Measurements from ENCODE around the gene LARP4. TPM values are rescaled to one million over a fixed set of nuclear protein-coding genes. Genes with fewer than 3 reads are reported as not detected.

The LARP4 gene
- total RNA-seq, 3 donors from 2014 or later, result 42.1 to 71.7 (median 53.1) TPM

GRCh38 chr12:50397117-50397650 is 3.5 kb upstream of the LARP4 start:
- Histone ChIP-seq H3K36me3 (ENCODE audit: low read depth) (no peaks in the 10 kb centered on the region), H3K9me3 (no peaks in the 10 kb centered on the region), H3K4me3 (no peak overlapping the region), H3K4me1 (ENCODE audit: low read depth) (peaks cover 4% of the 10 kb centered on the region)
- intact Hi-C loops (cut with DNase I, micrococcal nuclease), result no loop called here
- TF ChIP-seq, protein P1, sequence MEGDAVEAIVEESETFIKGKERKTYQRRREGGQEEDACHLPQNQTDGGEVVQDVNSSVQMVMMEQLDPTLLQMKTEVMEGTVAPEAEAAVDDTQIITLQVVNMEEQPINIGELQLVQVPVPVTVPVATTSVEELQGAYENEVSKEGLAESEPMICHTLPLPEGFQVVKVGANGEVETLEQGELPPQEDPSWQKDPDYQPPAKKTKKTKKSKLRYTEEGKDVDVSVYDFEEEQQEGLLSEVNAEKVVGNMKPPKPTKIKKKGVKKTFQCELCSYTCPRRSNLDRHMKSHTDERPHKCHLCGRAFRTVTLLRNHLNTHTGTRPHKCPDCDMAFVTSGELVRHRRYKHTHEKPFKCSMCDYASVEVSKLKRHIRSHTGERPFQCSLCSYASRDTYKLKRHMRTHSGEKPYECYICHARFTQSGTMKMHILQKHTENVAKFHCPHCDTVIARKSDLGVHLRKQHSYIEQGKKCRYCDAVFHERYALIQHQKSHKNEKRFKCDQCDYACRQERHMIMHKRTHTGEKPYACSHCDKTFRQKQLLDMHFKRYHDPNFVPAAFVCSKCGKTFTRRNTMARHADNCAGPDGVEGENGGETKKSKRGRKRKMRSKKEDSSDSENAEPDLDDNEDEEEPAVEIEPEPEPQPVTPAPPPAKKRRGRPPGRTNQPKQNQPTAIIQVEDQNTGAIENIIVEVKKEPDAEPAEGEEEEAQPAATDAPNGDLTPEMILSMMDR (IDR thresholded peaks at IDR 0.05), result no peak
- DNase-seq (no peak), ATAC-seq (no peak)

DNA sequence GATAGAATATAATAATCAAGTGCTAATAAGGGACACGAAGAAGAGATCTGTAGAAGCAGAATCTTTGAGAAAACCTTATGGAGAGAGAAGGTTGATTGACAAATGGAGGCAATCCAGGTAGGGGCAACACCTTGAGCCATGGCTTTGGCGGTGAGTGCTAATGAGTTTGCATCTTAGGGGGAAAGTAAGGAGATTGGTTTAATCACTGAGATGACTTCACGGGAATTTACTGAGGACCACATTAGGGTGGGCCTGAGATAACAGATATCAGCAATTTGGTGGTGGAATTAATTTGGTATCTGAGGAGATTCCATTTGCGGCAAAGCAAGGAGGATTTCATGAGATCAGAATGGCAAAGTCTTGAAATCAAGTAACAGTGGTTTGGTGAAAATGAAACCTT is 1.8 kb upstream of the LARP4 start:
- intact Hi-C loops (cut with DNase I, micrococcal nuclease), result no loop called here
- DNase-seq (no peak), ATAC-seq (no peak)
- TF ChIP-seq, protein P1 (IDR thresholded peaks at IDR 0.05), result no peak
- Histone ChIP-seq H3K9me3 (no peaks in the 10 kb centered on the region), H3K4me1 (ENCODE audit: low read depth) (peaks cover 19% of the 10 kb centered on the region), H3K4me3 (no peak overlapping the region), H3K36me3 (ENCODE audit: low read depth) (no peaks in the 10 kb centered on the region)

DNA sequence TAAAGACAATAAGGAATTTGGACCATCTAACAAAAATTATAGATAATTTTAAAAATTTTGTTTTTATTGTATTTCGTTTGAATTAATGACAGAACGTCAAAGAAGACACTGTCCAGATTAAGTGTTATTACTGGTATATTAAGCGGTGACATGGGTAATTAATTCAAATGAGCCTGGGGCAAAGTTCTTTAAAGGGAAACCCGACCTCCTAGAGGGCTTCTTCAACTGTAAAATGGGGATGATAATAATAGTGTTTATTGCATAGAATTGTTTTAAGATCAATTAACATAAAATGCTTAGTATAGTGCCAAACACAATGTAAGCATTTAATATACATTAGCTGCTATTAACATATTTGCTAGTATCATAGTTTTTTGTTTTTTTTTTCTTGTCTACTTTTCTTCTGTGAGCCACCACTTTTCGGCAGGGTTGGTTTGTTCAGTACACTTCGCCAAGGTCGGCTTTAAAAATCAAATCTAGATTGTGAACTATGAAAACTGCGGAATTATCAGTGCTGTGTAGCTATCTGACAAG is 514 bp upstream of the LARP4 start:
- Histone ChIP-seq H3K4me3 (peak overlapping the region; percentile 48), H3K36me3 (ENCODE audit: low read depth) (no peaks in the 10 kb centered on the region), H3K4me1 (ENCODE audit: low read depth) (peaks cover 19% of the 10 kb centered on the region), H3K9me3 (no peaks in the 10 kb centered on the region)
- no peak for DNase-seq
- peak; percentile 4 for ATAC-seq
- intact Hi-C loops (cut with DNase I, micrococcal nuclease), result no loop called here
- TF ChIP-seq, protein P1 (IDR thresholded peaks at IDR 0.05), result no peak

DNA sequence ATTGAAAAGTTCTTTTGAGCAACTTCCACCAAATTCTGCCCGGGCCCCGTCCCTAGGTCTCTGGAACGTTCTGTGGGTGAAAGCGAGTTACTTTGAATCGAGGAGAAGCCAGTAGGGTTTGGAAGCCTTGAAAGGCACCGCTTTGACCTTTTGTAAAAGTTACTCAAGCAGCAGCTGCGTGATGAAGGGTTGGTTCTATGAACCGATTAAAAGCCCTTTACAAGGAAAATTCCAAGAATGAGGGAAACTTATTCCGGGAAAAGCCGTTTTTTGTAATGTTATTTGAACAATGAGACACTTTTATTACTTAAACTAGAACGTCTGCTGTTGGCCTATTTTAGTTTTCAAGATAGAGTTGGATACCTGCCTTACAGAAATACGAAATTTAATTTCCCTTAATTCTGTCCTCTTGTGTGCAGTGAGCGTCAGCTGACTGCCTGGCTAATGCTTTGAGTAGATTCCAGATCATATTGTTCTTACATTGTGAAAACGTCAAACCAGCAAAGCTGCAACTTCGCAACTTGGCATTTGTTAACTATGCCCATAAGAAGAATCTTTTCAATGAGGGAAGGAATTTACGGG is 906 bp downstream of the LARP4 start:
- H3K9me3 ChIP-seq, result no peaks in the 10 kb centered on the region
- intact Hi-C loops (cut with DNase I, micrococcal nuclease), result no loop called here
- peak; percentile 23 for ATAC-seq
- H3K4me3 ChIP-seq, result peak overlapping the region; percentile 48
- TF ChIP-seq, protein P1 (IDR thresholded peaks at IDR 0.05), result no peak
- no peaks in the 10 kb centered on the region for H3K36me3 ChIP-seq (ENCODE audit: low read depth)
- H3K4me1 ChIP-seq (ENCODE audit: low read depth), result peaks cover 19% of the 10 kb centered on the region
- DNase-seq, result peak in 1 of 3 donors; percentile 43

- DNase-seq, result no peak
- Histone ChIP-seq H3K9me3 (no peaks in the 10 kb centered on the region), H3K4me3 (peak overlapping the region; percentile 48), H3K4me1 (ENCODE audit: low read depth) (peaks cover 19% of the 10 kb centered on the region), H3K36me3 (ENCODE audit: low read depth) (no peaks in the 10 kb centered on the region)
- ATAC-seq, result no peak
- intact Hi-C loops (cut with DNase I, micrococcal nuclease), result no loop called here
- TF ChIP-seq, protein P1 (IDR thresholded peaks at IDR 0.05), result no peak
Observed at GRCh38 chr12:50402264-50403000, 1.7 kb downstream of the LARP4 start.
